Stimulated activated CD4-positive, alpha-beta T cell treated with anti-CD3 and anti-CD28 coated beads, Interleukin-1b, Interleukin-23, amount 100 ng/mL, for 24 hours (primary cell): Measurements from ENCODE around the gene SYNJ2.

ENCODE experiments used
- DNase-seq, 4 experiments: peaks; one replicate each; pipeline ENCODE4 v3.0.0-alpha.2; 2020; ENCODE audit warnings: low read depth in 4 of 4, low spot score in 1 of 4

Gene SYNJ2

GRCh38 chr6:158040804-158041347 is 59.2 kb downstream of the SYNJ2 start:
- no peak for DNase-seq

- no peak for DNase-seq
Observed at GRCh38 chr6:158041370-158041769, 59.7 kb downstream of the SYNJ2 start.

- no peak for DNase-seq
Observed at GRCh38 chr6:158041788-158042187, 60.1 kb downstream of the SYNJ2 start.

GRCh38 chr6:158042245-158042798 is 60.7 kb downstream of the SYNJ2 start:
- DNase-seq, result no peak

- no peak for DNase-seq
Observed at GRCh38 chr6:158043008-158043407, 61.3 kb downstream of the SYNJ2 start.

- DNase-seq, result no peak
Observed at GRCh38 chr6:158043586-158044524, 62.2 kb downstream of the SYNJ2 start.

- DNase-seq, result no peak
Observed at GRCh38 chr6:158044525-158044888, 62.8 kb downstream of the SYNJ2 start.

- no peak for DNase-seq
Observed at GRCh38 chr6:158046201-158047126, 64.8 kb downstream of the SYNJ2 start.

GRCh38 chr6:158047127-158047518 is 65.5 kb downstream of the SYNJ2 start:
- peak in 3 of 4 experiments; percentile 45 to 70 (median 59) for DNase-seq

- DNase-seq, result no peak
Observed at GRCh38 chr6:158047563-158048323, 66.1 kb downstream of the SYNJ2 start.

- DNase-seq, result no peak
Observed at GRCh38 chr6:158048589-158048988, 66.9 kb downstream of the SYNJ2 start.

GRCh38 chr6:158049055-158050028 is 67.7 kb downstream of the SYNJ2 start:
- no peak for DNase-seq

GRCh38 chr6:158050107-158050735 is 68.6 kb downstream of the SYNJ2 start:
- no peak for DNase-seq

- DNase-seq, result no peak
Observed at GRCh38 chr6:158050955-158051354, 69.3 kb downstream of the SYNJ2 start.

- no peak for DNase-seq
Observed at GRCh38 chr6:158051968-158052367, 70.3 kb downstream of the SYNJ2 start.

- DNase-seq, result no peak
Observed at GRCh38 chr6:158053377-158054313, 72.0 kb downstream of the SYNJ2 start.

- DNase-seq, result no peak
Observed at GRCh38 chr6:158056355-158056754, 74.7 kb downstream of the SYNJ2 start.

- no peak for DNase-seq
Observed at GRCh38 chr6:158056804-158057203, 75.1 kb downstream of the SYNJ2 start.
